A673 (cell line): ENCODE results near the gene EIF1. TPM values are rescaled to one million over a fixed set of nuclear protein-coding genes. Genes with fewer than 3 reads are reported as not detected.

ENCODE experiments used
- BruUV-seq: library from RNA; stranded (reverse); fragments of 400-500 nt; replicated peaks from 2 replicates; lab custom pipeline; 2021; lab: Mats Ljungman, UMichigan
- CTCF ChIA-PET: fragments of 300-600 bp; sonication (Branson Sonifier 250); formaldehyde crosslinking; loops from one replicate; lab custom pipeline; 2022; ENCODE audit warnings: antibody characterized with exemption; lab: Charles Lee
- POLR2A ChIA-PET: fragments of 300-600 bp; sonication (Branson Sonifier 250); formaldehyde crosslinking; loops from one replicate; lab custom pipeline; 2022; ENCODE audit warnings: antibody characterized with exemption; ENCODE audit not compliant: low non-redundant PET; lab: Charles Lee
- DNase-seq: peaks from one replicate; pipeline ENCODE4 v3.0.0-alpha.2; 2015; ENCODE audit warnings: low spot score
- H3K27ac ChIP-seq: fragments of 200-600 bp; sonication (generic); 2 replicates; pipeline ENCODE4 v1.5.1; 2016; ENCODE audit warnings: mixed run types, low read depth, mild to moderate bottlenecking, mixed read lengths, antibody characterized with exemption, low read length; ENCODE audit not compliant: poor library complexity, severe bottlenecking
- H3K27me3 ChIP-seq: fragments of 200-600 bp; sonication (generic); replicated peaks from 2 replicates; pipeline ENCODE4 v1.6.1; 2017; ENCODE audit warnings: mixed run types, low read depth, mild to moderate bottlenecking, mixed read lengths, antibody characterized with exemption, low read length; ENCODE audit not compliant: insufficient read depth, poor library complexity
- H3K36me3 ChIP-seq: fragments of 200-600 bp; sonication (generic); 2 replicates; pipeline ENCODE4 v1.6.1; 2016; ENCODE audit warnings: mixed run types, mild to moderate bottlenecking, mixed read lengths, antibody characterized with exemption, low read length; ENCODE audit not compliant: insufficient read depth, poor library complexity, severe bottlenecking
- H3K4me1 ChIP-seq: fragments of 200-600 bp; sonication (generic); 2 replicates; pipeline ENCODE4 v1.6.1; 2017; ENCODE audit warnings: mixed run types, mild to moderate bottlenecking, mixed read lengths, antibody characterized with exemption, low read length; ENCODE audit not compliant: insufficient read depth, poor library complexity, severe bottlenecking
- H3K4me3 ChIP-seq: fragments of 200-600 bp; sonication (generic); 2 replicates; pipeline ENCODE4 v1.5.1; 2016; ENCODE audit warnings: low read depth, mixed run types, mild to moderate bottlenecking, mixed read lengths, low read length; ENCODE audit not compliant: poor library complexity, severe bottlenecking
- H3K9me3 ChIP-seq: fragments of 200-600 bp; sonication (generic); 2 replicates; pipeline ENCODE4 v1.6.1; 2016; ENCODE audit warnings: mixed run types, low read depth, mild to moderate bottlenecking, mixed read lengths, antibody characterized with exemption, low read length; ENCODE audit not compliant: poor library complexity, severe bottlenecking
- CTCF ChIP-seq: fragments of 300-800, 200-600 bp; sonication (generic); conservative IDR thresholded peaks from 2 replicates; pipeline ENCODE4 v1.5.1; 2017; ENCODE audit warnings: low read depth, mild to moderate bottlenecking, antibody characterized with exemption, low read length, moderate library complexity, mixed read lengths
- EZH2 ChIP-seq: fragments of 200-600 bp; sonication (generic); IDR thresholded peaks from 2 replicates; pipeline ENCODE4 v1.6.1; 2017; ENCODE audit warnings: borderline replicate concordance, low read depth, mild to moderate bottlenecking, mixed read lengths, antibody characterized with exemption, low read length; ENCODE audit not compliant: poor library complexity, severe bottlenecking
- intact Hi-C: fragments of 100-400 bp; cut with micrococcal nuclease; formaldehyde crosslinking; loops from one replicate; pipeline ENCODE4 v1.10.0; 2022; ENCODE audit not compliant: unreplicated experiment
- total RNA-seq: library from RNA; stranded (reverse); gene quantifications from 2 replicates; pipeline ENCODE4 v1.2.3, GENCODE V29; 2021

Gene EIF1
- total RNA-seq, 1 experiment from 2014 or later: 524 TPM

- H3K27ac ChIP-seq: no peak overlapping the region
- peaks cover 8% of the 10 kb centered on the region for H3K27me3 ChIP-seq
- ChIA-PET CTCF (no interaction called here), POLR2A (interaction anchor here (0.6 kb wide), 1 partner anchor 279 kb away, joined by 3 read pairs; the partner anchor contains the start of gene NKIRAS2)
- H3K4me3 ChIP-seq: no peak overlapping the region
- no peak for DNase-seq
- H3K9me3 ChIP-seq: no peaks in the 10 kb centered on the region
- TF ChIP-seq CTCF (no peak), EZH2 (no peak)
- H3K36me3 ChIP-seq: no peaks in the 10 kb centered on the region
- no peaks in the 10 kb centered on the region for H3K4me1 ChIP-seq
- BruUV-seq: no TSS peak
- intact Hi-C loops: no loop called here
These were observed 51.8 kb downstream of the EIF1 start for GRCh38 chr17:41740506-41740905.

- no TSS peak for BruUV-seq
- DNase-seq: no peak
- Histone ChIP-seq H3K27ac (no peak overlapping the region), H3K27me3 (no peaks in the 10 kb centered on the region), H3K9me3 (no peaks in the 10 kb centered on the region), H3K4me1 (no peaks in the 10 kb centered on the region), H3K36me3 (no peaks in the 10 kb centered on the region), H3K4me3 (no peak overlapping the region)
- intact Hi-C loops: no loop called here
- no peak for TF ChIP-seq CTCF
- TF ChIP-seq EZH2: no peak
- ChIA-PET CTCF (no interaction called here), POLR2A (no interaction called here)
These were observed 53.0 kb downstream of the EIF1 start for GRCh38 chr17:41741709-41742108.

Other genes with a start within 250 kb of the EIF1 start
- not detected in 2 replicates for gene KRT38, start 247.9 kb upstream of the EIF1 start, total RNA-seq
- gene KRT32, start 221.5 kb upstream of the EIF1 start, total RNA-seq: not detected in 2 replicates
- not detected in 2 replicates for gene KRT35, start 207.7 kb upstream of the EIF1 start, total RNA-seq
- not detected in 2 replicates for gene KRT36, start 199.0 kb upstream of the EIF1 start, total RNA-seq
- not detected in 2 replicates for gene KRT13, start 183.3 kb upstream of the EIF1 start, total RNA-seq
- not detected in 2 replicates for gene KRT15, start 170.0 kb upstream of the EIF1 start, total RNA-seq
- gene KRT19, start 160.6 kb upstream of the EIF1 start, total RNA-seq: 0.34 and 0.74 TPM in 2 replicates
- not detected in 2 replicates for gene KRT9, start 116.8 kb upstream of the EIF1 start, total RNA-seq
- not detected in 2 replicates for gene KRT14, start 102.0 kb upstream of the EIF1 start, total RNA-seq
- gene KRT16, start 76.1 kb upstream of the EIF1 start, total RNA-seq: not detected in 2 replicates
- gene KRT17, start 64.3 kb upstream of the EIF1 start, total RNA-seq: 54.1 and 82.2 TPM in 2 replicates
- not detected in 2 replicates for gene GAST, start 23.4 kb downstream of the EIF1 start, total RNA-seq
- 1.4 and 1.5 TPM in 2 replicates for gene HAP1, start 45.8 kb downstream of the EIF1 start, total RNA-seq
- 15.7 and 25.2 TPM in 2 replicates for gene JUP, start 97.8 kb downstream of the EIF1 start, total RNA-seq
- 5.9 and 6.6 TPM in 2 replicates for gene P3H4, start 123.1 kb downstream of the EIF1 start, total RNA-seq
- 30.0 and 43.6 TPM in 2 replicates for gene FKBP10, start 124.1 kb downstream of the EIF1 start, total RNA-seq
- gene NT5C3B, start 147.3 kb downstream of the EIF1 start, total RNA-seq: 46.7 and 50.7 TPM in 2 replicates
- not detected in 2 replicates for gene KLHL10, start 148.9 kb downstream of the EIF1 start, total RNA-seq
- 10.8 and 12.0 TPM in 2 replicates for gene KLHL11, start 176.5 kb downstream of the EIF1 start, total RNA-seq
- gene ACLY, start 230.1 kb downstream of the EIF1 start, total RNA-seq: 175 and 191 TPM in 2 replicates
- 0.97 and 1.8 TPM in 2 replicates for gene ODAD4, start 241.7 kb downstream of the EIF1 start, total RNA-seq